Stimulated activated CD8-positive, alpha-beta memory T cell treated with anti-CD3 and anti-CD28 coated beads, Interleukin-15, amount 100 ng/mL, for 48 hours (primary cell): ENCODE results near the gene SYDE2.
"Not testable (repeated sequence)": the region's sequence is repeated elsewhere in the genome, so short reads cannot be mapped to it uniquely, and the experiment has no call there.

ENCODE experiments used
- DNase-seq, 2 donors: peaks; one replicate each; pipeline ENCODE4 v3.0.0-alpha.2; 2020; ENCODE audit warnings: low read depth in 2 of 2

The SYDE2 gene

GRCh38 chr1:85172684-85173337 lies 28.0 kb downstream of the SYDE2 start:
- no peak for DNase-seq

GRCh38 chr1:85171721-85172120 lies 29.1 kb downstream of the SYDE2 start:
- DNase-seq: no peak

- no peak for DNase-seq
Measured at GRCh38 chr1:85168884-85169283, 31.9 kb downstream of the SYDE2 start.

DNA sequence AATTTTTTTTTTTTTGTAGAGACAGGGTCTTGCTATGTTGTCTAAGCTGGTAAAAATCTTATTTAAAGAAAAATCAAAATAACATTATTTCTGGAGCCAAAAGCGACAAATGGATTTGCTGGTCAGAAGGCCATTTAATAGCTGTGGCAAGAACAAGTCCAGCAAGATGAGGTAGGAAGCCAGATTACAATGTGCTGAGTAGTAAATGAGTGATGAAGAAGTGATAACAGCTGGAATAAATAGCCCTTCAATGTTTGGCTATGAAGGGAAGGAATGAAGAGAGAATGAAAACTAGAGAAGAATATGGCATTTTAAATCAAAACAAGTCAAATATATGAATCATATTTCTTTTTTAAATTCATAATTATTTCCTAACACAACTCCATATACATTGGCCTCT lies 34.5 kb downstream of the SYDE2 start:
- no peak for DNase-seq

DNA sequence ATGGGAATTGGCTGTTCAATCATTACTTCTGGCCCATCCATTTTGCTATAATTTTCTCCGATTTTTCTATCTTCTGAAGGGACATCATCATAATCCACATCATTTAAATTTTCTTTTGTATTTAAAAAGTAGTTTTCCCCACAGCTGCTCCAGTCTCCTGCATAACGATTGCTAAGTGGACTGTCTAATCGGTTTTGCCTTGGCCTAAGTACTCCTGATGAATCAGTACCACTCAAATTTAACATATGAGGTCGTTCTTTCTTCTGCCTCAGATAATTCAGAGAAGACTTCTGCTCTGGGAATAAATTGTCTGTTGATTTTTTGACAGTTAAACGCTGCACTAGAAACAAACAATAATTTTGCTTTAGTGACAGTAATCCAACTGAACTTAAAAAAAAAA lies 41.9 kb downstream of the SYDE2 start:
- DNase-seq: no peak

DNA sequence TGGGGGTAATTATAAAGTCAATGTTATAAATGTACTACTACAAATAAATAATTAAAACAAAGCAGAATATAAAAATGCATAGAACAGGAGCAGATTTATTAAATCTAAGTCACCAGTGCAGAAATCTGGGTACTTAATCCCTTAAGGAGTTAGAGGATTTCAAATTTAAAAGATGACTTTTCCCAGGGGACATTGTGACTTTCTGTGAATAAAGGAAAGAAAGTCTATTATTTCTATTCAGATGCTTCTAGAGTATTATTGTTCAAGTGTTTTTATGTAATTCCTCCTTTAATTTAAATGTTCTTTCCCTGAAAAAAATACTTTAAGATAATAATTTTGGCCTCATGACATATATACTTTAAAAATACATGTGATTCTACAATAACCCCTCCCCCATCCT lies 43.4 kb downstream of the SYDE2 start:
- DNase-seq: no peak

- no peak for DNase-seq
Measured at GRCh38 chr1:85153149-85153891, 47.5 kb downstream of the SYDE2 start.

DNA sequence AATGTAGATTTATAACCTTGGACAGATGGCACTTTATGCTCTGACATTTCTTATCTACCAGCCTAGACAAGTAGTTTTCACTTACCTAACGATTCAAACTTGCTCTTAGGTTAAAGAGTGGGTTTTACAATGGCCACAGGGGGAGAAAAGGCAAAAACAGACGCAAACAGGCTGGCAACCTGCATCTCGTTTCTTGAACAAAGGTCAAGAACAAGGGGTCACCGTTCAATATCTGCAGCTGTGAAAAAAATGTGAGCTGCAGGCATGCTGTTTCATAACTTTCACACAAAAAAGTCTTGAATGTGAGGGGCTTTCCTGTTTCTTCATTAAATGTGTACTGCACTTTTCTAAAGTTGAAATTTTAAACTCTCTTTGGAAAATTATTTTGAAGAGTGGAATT lies 49.4 kb downstream of the SYDE2 start:
- DNase-seq: no peak

DNA sequence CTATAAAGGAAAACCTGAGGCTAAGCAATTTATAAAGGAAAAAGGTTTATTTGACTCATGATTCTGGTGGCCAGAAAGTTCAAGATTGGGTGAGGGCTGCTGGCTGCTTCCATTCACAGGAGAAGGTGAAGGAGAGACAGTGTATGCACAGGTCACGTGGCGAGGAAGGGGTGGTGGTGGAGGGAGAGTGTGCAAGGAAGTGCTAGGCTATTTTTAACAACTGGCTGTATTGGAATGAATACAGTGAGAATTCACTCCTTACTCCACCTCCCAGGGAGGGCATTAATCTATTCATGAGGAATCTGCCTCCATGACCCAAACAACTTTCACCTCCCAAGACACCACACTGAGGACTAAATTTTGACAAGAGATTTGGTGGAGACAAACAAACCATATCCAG lies 51.0 kb downstream of the SYDE2 start:
- no peak for DNase-seq

- peak in 1 of 2 donors; percentile 3 for DNase-seq
Measured at GRCh38 chr1:85148524-85149250, 52.1 kb downstream of the SYDE2 start.

- DNase-seq: no peak
Measured at GRCh38 chr1:85146972-85147359, 53.9 kb downstream of the SYDE2 start.

GRCh38 chr1:85146298-85146971 lies 54.4 kb downstream of the SYDE2 start:
- not testable (repeated sequence) for DNase-seq

GRCh38 chr1:85144351-85144750 lies 56.5 kb downstream of the SYDE2 start:
- DNase-seq: no peak

GRCh38 chr1:85142753-85143152 lies 58.1 kb downstream of the SYDE2 start:
- no peak for DNase-seq

GRCh38 chr1:85138439-85138838 lies 62.4 kb downstream of the SYDE2 start:
- not testable (repeated sequence) for DNase-seq

DNA sequence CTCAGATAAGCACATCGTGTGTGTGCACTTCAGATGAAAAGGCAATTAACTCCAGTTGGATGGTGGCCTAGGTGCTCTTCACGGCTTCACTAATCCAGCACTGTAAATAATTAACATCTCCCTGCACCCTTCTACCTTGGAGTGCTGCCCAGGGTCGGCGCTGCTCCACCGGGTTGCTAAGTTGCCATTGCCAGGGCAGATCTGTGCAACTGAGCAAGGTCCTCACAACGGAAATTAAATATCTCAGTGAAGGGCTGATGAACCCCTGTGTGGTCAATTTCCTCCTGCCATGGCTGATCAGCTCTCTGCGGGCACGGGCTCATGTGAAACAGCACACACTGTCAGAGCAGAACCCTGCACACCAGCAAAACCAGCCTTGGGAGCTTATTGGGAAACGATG lies 63.2 kb downstream of the SYDE2 start:
- no peak for DNase-seq

DNA sequence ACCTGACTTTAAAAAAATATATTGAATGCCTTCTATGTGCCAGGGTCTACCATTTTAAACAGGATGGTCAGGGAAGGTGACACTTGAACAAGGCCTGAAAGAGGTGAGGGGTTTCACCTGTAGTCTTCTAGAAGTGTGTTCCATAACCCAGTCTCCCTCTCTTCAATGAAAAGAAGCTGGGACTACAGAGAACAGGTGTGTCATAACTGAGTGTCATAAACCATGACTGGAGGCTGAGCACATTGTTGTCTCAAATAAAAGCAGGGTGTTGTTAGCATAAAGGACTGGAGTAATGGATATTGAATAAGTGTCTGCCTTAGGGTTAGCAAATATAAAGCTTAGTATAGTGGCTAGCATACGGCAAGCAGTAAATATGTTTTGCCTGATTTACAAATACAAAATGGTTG lies 65.4 kb downstream of the SYDE2 start:
- DNase-seq: no peak

DNA sequence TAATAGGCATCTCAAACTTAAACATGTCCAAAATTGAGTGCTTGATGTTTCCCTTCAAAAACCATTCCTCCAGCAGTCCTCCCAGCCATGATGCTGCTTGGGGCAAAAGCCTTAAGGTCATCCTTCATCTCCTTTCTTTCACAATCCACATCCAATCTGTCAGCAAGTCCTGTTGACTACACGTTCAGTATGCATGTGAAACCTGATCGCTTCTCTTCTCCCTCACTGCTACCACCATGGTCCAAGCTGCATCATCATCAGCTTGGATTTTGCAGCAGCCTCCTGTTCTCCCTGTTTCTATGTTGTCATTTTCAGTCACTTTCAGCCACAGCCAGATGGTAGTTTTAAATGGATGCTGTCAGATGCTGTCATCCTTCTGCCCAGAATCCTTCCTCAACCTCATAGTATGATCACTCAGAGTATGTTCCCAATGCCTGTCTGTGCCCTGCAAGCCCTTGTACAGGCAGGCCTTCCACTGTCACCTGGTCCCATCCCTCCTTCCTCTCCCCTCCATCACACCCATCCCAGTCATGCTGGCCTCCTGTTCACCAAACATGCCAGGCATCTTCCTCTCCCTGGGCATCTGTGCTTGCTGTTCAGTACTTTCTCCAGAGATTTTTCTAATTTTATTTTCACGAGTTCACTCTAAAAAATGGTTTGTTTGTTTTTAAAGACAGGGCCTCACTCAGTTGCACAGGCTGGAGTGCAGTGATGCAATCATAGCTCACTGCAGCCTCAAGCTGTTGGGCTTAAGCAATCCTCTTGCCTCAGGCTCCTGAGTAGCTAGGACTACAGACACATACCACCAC lies 66.0 kb downstream of the SYDE2 start:
- DNase-seq: no peak

- no peak for DNase-seq
Measured at GRCh38 chr1:85133565-85134159, 67.2 kb downstream of the SYDE2 start.

GRCh38 chr1:85132078-85132720 lies 68.6 kb downstream of the SYDE2 start:
- no peak for DNase-seq

- DNase-seq: no peak
Measured at GRCh38 chr1:85128316-85128715, 72.5 kb downstream of the SYDE2 start.
